ENCODE measurements around the gene ANKRD49.

The ANKRD49 gene, protein sequence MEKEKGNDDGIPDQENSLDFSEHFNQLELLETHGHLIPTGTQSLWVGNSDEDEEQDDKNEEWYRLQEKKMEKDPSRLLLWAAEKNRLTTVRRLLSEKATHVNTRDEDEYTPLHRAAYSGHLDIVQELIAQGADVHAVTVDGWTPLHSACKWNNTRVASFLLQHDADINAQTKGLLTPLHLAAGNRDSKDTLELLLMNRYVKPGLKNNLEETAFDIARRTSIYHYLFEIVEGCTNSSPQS

DNA sequence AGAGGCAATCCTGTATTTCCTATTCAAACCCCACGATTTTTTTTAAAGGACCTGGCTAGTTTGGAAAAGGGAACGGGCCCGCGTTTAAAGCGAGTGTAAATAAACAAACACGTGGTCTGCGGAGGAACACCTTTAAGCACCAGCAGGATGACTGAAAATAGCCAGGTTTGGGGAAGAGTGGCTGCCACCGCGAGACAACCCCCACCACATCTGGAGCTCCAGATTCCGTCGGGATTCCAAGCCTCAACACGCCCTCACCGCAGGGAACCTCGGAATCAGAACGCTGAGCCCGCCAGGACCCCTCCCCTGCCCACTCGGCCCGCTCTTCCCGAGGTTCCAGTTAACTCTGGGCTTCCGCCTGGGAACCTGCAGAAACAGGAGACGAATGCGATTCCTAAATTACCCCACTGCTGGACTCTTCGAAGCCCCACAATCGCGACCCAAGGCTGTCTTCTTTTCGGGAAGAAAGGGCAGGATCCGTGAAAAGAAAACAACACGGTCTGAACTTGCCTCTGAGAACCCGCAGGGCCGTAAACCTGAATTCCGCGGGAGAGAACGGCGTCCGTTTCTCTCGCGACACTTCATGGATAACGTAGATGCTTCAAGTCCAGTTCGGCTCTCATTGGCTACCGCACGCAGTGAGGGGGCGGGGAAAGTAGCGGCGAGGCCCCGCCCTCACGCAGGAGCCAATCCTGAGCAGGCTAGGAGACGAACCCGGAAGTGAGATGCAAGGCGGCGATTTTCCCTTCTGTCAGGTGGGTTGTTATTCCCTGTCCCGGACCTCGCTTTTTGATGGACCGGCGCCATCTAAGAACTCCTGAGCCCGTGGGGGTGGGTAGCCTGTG, at the start of gene ANKRD49, which contains the start of gene MRE11:
ANKRD49 (plus strand) TSS at position 704 of the 845 bp plus-strand sequence. CDS start 2,710 bp downstream, outside the sequence.
MRE11 (minus strand) TSS at position 564 of the 845 bp plus-strand sequence. CDS start 1,043 bp downstream, outside the sequence.
- DNase-seq (ENCODE audit: low spot score) = peak; percentile 90
- FAIRE-seq = peak; percentile 85

DNA sequence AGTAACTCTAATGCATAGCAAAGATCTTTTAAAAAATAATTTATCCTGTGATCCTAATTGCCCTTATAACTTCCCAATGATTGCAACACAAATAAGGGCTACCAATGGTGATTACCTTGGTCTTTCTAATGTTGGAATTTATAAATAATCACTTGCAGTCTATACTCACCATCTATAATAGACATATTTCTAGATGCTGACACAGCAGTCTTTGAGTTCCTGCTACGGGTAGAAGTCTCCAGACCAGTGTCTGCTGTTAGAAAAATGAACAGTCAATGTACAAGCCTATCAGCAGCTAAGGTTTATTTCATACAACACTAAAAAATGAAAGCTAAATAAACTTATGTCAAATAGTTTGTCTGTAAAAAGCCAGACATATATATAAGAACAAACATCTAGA, 48.1 kb upstream of the ANKRD49 start:
- no peak for FAIRE-seq
- DNase-seq (ENCODE audit: low spot score) = no peak

DNA sequence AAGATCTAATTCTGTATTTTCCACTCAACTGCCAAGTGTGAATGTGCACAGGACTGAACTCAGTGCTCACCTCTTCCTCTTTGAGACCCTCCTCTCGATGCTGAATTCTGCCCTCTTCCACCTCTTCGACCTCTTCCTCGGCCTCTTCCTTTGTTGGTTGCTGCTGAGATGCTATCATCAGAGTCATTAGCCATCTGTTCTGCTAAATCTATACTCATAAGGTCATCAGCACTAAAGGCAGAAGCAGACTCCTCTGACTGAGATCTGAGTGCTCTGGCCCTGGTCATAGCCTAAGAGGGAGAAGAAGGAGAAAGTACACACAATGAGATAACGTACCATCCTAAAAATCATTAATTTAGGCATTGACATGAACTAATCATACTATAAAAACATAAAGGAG, 46.6 kb upstream of the ANKRD49 start:
- FAIRE-seq (no peak), DNase-seq (ENCODE audit: low spot score) (no peak)

DNA sequence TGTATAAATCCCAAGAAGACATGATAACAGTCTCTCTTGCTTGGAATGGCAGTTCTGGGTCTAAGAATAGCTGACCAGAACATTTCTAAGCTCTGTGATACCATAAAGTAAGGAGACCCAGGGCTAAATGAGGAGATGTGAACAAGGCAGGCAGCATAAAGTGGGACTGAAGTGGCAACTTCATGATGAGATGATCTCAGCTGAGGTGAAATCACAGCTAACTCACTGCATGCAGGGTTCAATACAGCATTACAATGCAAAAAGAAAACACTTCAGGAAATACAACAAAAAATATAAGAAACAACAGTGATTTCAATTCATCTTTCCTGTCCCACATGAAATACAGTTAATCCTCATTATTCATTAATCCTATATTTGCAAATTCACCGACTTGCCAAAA, 44.8 kb upstream of the ANKRD49 start:
- FAIRE-seq = no peak

DNA sequence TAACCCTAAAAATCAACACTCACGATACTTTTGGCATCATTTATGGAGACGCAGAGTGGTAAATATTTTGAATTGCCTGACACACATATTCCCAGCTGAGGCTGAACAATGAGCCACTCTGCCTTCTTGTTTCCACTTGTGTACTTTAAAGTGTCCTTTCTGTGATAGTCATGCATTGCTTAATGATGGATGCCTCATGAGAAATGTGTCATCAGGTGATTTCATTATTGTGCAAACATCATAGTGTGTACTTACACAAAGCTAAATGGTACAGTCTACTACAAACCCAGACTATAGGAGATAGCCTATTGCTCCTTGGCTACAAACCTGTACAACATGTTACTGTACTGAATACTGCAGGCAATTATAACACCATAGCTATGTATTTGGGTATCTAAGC, 44.3 kb upstream of the ANKRD49 start:
- no peak for FAIRE-seq
- DNase-seq (ENCODE audit: low spot score) = peak; percentile 37

More for the DNA sequence above, 44.8 kb upstream of the ANKRD49 start:
- DNase-seq (ENCODE audit: low spot score) = no peak

DNA sequence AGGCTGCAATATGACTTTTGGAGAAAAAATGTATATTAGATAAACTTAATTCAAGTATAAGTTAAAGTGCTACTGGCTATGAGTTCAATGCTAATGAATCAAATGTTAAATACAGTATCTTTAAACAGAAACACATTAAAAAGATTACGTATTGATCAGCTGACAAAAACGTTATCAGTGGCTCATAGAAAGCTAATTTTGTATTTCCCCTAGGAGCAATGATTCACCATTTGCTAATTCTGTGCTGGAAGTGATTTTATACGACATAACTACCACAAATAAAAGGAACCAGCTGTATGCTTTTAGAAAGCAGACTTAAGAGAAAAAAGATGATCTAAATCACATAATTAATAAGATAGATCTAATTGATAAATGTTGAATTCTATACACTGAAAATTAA, 43.7 kb upstream of the ANKRD49 start:
- FAIRE-seq (no peak), DNase-seq (ENCODE audit: low spot score) (no peak)

DNA sequence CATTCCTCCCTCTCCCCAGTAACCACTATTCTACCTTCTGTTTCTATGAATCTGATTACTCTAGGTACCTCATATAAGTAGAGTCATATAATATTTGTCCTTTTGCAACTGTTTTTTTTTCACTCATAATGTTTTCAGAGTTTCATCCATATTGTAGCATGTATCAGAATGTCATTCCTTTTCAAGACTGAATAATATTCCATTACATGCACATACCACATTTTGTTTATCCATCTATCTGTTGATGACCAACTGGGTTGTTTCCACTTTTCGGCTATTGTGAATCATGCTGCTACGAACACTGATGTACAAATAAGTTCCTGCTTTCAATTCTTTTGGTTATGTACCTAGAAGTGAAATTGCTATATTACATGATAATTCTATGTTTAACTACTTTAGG, 40.8 kb upstream of the ANKRD49 start:
- no peak for FAIRE-seq
- DNase-seq (ENCODE audit: low spot score) = no peak

DNA sequence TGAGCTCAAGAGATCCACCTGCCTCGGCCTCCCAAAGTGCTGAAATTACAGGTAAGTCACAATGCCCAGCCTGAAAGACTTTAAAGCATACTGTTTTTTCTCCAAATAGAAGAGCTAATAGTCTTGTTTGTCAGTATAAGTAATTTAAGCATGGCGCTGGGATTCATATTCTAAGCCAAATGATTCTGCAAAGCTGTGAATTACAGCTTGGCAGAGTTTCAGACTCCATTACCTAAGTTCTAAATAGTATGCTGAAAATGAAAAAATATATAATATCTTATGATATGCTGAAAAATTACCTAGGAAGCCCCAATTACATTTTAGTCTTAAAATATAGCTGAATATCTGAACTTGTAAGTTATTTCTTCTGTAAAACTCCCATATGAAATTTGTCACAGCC, 39.5 kb upstream of the ANKRD49 start:
- no peak for DNase-seq (ENCODE audit: low spot score)
- no peak for FAIRE-seq

DNA sequence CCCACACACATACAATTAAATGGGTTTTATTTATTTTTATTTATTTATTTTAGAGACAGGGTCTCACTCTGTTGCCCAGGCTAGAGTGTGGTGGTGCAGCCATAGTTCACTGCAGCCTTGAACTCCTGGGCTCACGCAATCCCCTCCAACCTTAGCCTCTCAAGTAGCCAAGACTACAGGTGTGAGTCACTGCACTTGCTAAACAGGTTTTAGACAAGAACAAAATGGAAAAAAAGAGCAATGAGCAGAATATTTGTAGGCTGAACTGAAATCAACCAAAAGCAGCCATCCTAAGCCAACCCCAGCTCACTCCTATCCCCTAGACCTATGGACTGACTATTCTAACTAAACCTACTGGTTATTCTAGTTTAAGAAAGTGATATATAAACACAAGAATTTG, 37.9 kb upstream of the ANKRD49 start:
- DNase-seq (ENCODE audit: low spot score) = no peak
- no peak for FAIRE-seq

DNA sequence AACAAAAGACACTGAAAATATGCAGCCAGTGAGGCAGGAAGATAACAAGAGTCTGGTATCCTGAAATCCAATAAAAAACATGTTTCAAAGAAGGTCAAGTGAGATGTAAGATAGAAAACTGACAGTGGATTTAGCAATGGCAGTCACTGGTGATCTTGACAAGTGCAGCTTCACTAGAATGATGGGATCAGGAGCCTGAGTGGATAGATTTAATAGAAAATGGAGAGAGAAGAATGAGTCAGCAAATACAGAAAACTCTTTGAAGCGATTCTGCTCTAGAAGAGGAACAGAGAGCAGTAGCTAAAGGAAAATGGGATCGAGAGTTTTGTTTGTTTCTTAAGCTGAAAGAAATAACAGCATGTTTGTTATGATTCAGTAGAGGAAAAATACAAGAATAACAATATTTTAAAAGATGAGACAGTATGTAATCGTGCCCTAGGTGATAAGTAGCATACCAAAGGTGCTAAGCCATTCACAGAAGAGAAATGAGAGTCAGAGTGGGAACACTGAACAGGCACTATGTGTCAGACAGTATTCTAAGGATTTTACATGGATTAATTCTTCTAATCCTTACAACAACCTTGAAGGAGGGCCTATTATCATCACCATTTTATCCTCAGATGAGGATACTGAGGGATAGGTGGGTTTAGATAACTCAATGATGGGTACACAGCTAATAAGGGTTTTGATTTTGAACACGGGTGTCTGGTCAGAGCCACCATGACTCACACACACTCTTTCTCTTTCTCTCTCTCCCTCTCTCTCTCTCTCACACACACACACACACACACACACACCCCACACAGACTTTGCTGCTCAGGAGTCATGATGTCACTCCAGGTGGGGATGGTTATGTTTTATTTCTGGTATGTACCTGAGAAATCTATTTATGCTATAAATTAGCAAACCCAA, 36.4 kb upstream of the ANKRD49 start:
- DNase-seq (ENCODE audit: low spot score) (no peak), FAIRE-seq (no peak)

DNA sequence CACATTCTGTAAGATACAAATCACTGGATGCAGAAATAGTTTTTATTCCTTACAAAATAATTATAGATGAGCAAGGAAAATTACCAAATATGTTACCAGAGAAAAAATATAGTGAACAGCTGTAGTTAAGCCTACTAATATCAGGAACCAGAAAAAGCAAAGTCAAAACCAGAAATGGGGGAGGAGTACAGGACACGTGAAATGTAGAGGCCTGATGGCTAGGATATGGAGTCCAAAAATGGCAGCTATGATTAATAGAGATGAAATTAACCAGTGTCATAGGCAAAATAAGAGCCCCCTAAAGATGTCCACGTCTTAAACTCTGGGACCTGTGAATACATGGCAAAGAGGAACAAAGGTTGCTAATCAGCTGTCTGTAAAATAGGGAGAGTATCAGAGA, 34.2 kb upstream of the ANKRD49 start:
- FAIRE-seq = no peak
- DNase-seq (ENCODE audit: low spot score) = no peak

DNA sequence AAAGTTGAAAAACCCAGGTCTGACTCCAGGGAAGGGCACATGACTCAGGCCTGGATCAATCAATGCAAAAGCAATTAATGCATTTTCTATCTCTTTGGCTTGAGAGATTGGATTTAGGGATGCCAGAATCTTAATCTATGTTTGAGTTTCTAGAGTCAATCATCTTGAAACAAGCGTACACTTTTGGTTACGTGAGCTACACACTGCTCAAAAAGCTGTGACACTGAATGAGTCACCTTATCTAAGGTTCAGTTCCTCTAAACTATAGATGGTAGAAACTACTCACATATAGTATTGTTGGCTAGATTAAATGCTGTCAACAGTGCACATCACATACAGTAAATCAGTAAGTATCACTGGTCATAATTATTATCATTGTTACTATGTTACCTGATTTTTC, 24.4 kb upstream of the ANKRD49 start:
- FAIRE-seq (no peak), DNase-seq (ENCODE audit: low spot score) (no peak)

DNA sequence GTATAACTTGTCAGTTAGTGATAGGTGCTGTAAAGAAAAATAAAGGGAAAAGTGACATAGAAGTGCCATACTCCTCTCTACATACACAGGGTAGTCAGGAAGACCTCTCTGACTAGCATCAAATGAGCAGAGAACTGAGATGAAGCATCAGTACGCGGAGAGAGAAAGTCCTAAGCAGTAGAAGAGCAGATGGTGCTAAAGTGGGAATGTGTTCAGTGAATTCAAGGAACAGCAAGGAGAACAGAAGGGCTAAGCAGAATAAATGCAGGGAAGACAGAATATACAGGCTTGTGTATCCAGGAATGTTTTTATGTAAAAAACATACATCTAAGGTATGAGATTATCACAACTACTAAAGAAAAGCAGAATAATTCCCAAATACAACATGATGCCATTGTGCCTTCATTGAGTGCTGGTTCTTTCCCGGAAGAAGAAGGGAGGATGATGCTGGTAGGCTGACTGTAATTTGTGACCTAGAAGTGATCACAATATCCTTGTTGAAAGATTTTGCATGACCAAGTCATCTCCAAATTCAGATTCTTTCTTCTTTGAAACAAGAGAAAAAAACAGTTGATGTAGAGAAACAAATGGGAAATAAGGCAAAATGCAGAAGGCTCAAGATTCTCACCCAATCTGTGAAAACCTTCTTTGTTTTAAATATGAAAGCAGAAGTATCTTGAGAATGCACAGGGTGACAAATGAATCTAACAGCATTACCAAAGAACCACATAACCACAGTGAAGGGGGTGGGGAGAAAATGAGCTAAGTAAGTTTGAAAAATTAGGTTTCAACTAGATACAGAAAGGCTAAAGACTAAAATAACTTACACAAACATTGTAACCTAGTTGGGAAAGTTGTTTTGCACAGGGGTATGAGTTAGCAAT, 20.6 kb upstream of the ANKRD49 start:
- FAIRE-seq (no peak), DNase-seq (ENCODE audit: low spot score) (no peak)

DNA sequence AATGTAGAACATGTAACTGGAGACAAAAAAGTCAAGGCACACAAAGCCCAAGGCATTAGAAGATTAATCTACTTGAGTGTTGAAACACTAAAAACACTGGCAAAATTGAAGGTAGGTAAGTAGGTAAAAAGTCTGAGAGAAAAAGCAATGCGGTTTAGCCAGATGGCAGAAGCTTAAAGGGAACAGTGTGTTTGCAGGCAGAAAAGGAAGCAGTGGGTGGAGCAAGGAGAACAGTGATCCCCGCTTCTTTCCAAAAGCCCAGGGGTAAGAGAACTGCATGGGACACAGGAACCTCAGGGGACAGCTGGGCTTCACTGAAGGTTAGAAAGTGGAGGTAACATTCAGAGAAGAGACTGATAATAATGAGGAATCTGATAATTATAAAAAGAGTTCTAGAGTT, 16.2 kb upstream of the ANKRD49 start:
- no peak for DNase-seq (ENCODE audit: low spot score)
- FAIRE-seq = no peak

DNA sequence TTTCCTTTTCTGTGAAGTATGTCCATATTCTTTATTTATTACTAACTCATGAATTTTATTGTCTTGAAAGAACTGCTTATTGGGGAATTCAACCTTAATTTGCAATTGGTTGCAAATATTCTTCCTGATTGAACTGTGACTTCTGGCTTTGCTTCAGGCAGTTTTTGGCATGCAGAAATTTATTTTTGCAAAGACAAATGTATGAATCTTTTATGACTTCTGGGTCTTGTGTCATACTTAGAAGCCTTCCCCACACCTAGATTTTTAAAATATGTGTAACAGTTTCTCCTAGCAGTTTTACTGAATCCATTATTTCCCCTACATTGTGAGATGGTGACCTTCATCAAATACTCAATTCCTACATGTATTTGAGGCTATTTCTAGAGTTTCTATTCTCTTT, 12.4 kb upstream of the ANKRD49 start:
- DNase-seq (ENCODE audit: low spot score) (no peak), FAIRE-seq (no peak)

DNA sequence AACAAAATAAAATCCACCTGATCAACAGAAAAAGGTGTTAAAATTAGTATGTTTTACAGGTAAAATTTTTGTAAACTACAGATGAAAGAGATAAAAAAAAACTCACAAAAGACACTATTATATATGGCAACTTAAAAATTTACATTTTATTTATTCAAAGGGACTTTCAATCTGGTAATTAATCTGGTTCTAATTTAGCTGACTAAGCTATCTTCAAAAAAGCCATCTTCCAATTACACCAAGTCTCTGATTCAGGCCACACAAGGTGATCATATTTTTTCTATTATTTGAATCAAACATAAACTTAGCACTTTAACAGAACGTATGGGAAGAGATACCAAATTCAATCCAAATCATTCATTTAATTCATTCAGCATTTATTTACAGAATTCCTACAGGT, 7.7 kb upstream of the ANKRD49 start:
- no peak for DNase-seq (ENCODE audit: low spot score)
- FAIRE-seq = no peak

DNA sequence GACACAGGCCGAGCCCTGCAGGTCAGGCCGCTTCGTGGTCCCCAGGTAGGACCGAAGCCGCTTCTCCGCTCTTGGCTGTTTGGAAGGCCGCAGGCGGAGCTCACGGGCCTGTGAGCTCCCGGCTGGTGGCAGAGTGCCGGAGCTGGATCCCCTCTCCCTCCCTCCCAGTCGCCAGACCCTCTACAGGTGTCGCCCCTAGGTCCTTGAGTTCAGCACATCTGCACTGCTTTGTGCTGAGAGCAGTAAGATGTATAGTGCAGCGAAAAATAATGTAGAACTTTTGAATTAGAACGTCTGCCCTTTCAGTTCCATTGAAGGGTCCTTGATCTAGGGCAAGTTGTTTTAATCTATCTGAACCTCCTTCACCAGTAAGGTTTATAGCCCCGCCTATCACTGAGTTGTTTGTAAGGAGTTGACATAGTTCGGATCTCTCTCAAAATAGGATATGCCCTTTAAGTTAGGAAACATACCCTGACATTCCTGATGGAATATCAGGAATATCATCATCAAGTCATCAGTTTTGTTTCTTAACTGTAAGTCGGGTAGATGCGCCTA, 419 bp downstream of the ANKRD49 start:
- no peak for DNase-seq (ENCODE audit: low spot score)
- FAIRE-seq = no peak

DNA sequence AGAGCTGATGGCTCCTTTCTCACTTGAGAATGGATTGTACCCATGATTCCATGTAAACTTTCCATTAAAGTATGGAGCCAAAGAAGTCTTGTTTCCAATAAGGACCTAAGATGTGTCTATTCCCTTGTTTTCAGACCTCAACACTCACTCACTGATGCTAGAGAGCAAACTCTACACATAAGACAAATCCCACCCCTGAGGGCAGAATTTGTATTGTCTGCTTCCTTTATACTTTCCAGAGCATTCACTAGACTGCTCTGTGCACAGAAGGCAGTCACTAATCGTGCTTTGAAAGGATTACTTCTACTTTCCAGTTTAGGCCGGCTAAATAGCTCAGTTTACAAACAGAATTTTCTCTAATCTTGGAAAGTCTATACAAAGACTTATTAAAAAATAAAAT, 6.4 kb downstream of the ANKRD49 start:
- FAIRE-seq (no peak), DNase-seq (ENCODE audit: low spot score) (no peak)

DNA sequence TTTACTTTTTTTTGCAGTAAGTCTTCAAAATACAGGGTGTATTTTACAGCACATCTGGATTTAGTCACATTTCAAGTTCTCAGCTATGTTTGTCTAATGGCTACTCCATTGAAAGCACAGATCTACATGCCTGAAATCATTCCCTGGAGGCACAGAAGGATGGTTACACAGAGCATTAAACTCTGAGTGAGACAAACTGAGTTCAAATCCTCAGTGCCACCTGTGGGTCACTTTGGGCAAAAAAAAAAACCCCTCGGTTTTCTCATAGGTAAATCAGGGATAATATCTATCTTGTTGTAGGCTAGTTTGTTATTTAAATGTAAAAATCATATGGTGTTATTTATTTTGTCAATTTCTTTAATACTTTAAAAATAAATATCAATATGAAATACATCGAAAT, 7.7 kb downstream of the ANKRD49 start:
- DNase-seq (ENCODE audit: low spot score) (no peak), FAIRE-seq (no peak)

DNA sequence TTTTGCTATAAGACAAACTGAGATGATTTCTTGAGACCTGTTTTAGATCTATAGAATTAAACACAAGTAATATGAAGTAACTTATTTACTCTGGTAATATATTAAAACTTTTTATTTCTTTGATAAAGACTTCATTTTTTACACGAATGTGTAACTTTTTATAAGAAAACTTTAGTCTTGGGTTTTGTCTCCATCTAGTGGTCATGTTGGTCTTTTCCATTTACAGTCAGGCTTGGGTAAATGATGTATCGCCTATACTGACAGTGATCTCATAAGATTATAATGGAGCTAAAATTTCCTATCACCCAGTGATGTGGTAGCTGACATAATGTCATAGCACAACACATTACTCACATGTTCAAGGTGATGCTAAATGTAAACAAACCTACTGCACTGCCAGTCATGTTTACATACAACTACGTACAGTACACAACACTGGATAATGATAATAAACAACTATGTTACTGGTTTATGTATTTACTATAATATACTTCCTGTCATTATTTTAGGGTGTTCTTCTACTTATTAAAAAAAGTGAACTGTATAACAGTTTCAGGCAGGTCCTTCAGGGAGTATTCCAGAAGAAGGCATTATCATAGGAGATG, 11.0 kb downstream of the ANKRD49 start:
- DNase-seq (ENCODE audit: low spot score) (peak; percentile 37), FAIRE-seq (peak; percentile 81)

Measured in RCC 7860 (cell line).